ENCODE data around the gene CLK1. TPM values are rescaled to one million over a fixed set of nuclear protein-coding genes. Genes with fewer than 3 reads are reported as not detected.
"Not testable (repeated sequence)": the region's sequence is repeated elsewhere in the genome, so short reads cannot be mapped to it uniquely, and the experiment has no call there.

Gene CLK1
- 42.5 TPM for polyA plus RNA-seq (2012; ENCODE audit: low read depth, missing spikeins)

GRCh38 chr2:200864176-200865034, at the start of gene CLK1:
Gene CLK1 (minus strand): TSS chr2:200864658. CDS start chr2:200861862, 2,796 bp downstream.
- FAIRE-seq (peak; percentile 100), DNase-seq (ENCODE audit: insufficient read length, low spot score) (peak; percentile 76)
- TF ChIP-seq POU2F2 (IDR thresholded peaks at IDR 0.05; ENCODE audit: low read depth, low read length) (peak; percentile 85), POLR2A (IDR thresholded peaks at IDR 0.05; ENCODE audit: low read depth, low read length) (peak; percentile 99), SPI1 (IDR thresholded peaks at IDR 0.05; ENCODE audit: low read depth, low read length) (peak; percentile 31; the same call in 1 of the 2 replicates), POLR2AphosphoS5 (IDR thresholded peaks at IDR 0.05; ENCODE audit: low read depth, low read length) (peak; percentile 99), PAX5 (IDR thresholded peaks at IDR 0.05; ENCODE audit: insufficient read depth, low read length, severe bottlenecking) (no peak), TAF1 (IDR thresholded peaks at IDR 0.05; ENCODE audit: low read depth, low read length) (peak; percentile 95)

- FAIRE-seq (no peak), DNase-seq (ENCODE audit: insufficient read length, low spot score) (no peak)
- TF ChIP-seq PAX5 (IDR thresholded peaks at IDR 0.05; ENCODE audit: insufficient read depth, low read length, severe bottlenecking) = no peak
- no peak for TF ChIP-seq POLR2AphosphoS5 (IDR thresholded peaks at IDR 0.05; ENCODE audit: low read depth, low read length)
- TF ChIP-seq POU2F2 (IDR thresholded peaks at IDR 0.05; ENCODE audit: low read depth, low read length) = no peak
- no peak for TF ChIP-seq SPI1 (IDR thresholded peaks at IDR 0.05; ENCODE audit: low read depth, low read length)
- no peak for TF ChIP-seq POLR2A (IDR thresholded peaks at IDR 0.05; ENCODE audit: low read depth, low read length)
- TF ChIP-seq TAF1 (IDR thresholded peaks at IDR 0.05; ENCODE audit: low read depth, low read length) = no peak
Measured at GRCh38 chr2:200913654-200914053, 49.2 kb upstream of the CLK1 start.

GRCh38 chr2:200909958-200910357, 45.5 kb upstream of the CLK1 start:
- FAIRE-seq (no peak), DNase-seq (ENCODE audit: insufficient read length, low spot score) (no peak)
- TF ChIP-seq SPI1 (IDR thresholded peaks at IDR 0.05; ENCODE audit: low read depth, low read length) (no peak), TAF1 (IDR thresholded peaks at IDR 0.05; ENCODE audit: low read depth, low read length) (no peak), PAX5 (IDR thresholded peaks at IDR 0.05; ENCODE audit: insufficient read depth, low read length, severe bottlenecking) (no peak)

GRCh38 chr2:200905618-200906296, 41.3 kb upstream of the CLK1 start:
- FAIRE-seq (peak; percentile 57), DNase-seq (ENCODE audit: insufficient read length, low spot score) (no peak)
- TF ChIP-seq PAX5 (IDR thresholded peaks at IDR 0.05; ENCODE audit: insufficient read depth, low read length, severe bottlenecking) (no peak), TAF1 (IDR thresholded peaks at IDR 0.05; ENCODE audit: low read depth, low read length) (no peak)

- DNase-seq (ENCODE audit: insufficient read length, low spot score) (peak; percentile 59), FAIRE-seq (peak; percentile 90)
- TF ChIP-seq POU2F2 (IDR thresholded peaks at IDR 0.05; ENCODE audit: low read depth, low read length) (no peak), TAF1 (IDR thresholded peaks at IDR 0.05; ENCODE audit: low read depth, low read length) (no peak), PAX5 (IDR thresholded peaks at IDR 0.05; ENCODE audit: insufficient read depth, low read length, severe bottlenecking) (no peak), SPI1 (IDR thresholded peaks at IDR 0.05; ENCODE audit: low read depth, low read length) (no peak), POLR2A (IDR thresholded peaks at IDR 0.05; ENCODE audit: low read depth, low read length) (no peak), POLR2AphosphoS5 (IDR thresholded peaks at IDR 0.05; ENCODE audit: low read depth, low read length) (no peak)
Measured at GRCh38 chr2:200901459-200902072, 37.1 kb upstream of the CLK1 start.

GRCh38 chr2:200899482-200899881, 35.0 kb upstream of the CLK1 start:
- FAIRE-seq = no peak
- no peak for TF ChIP-seq TAF1 (IDR thresholded peaks at IDR 0.05; ENCODE audit: low read depth, low read length)
- DNase-seq (ENCODE audit: insufficient read length, low spot score) = no peak

GRCh38 chr2:200888704-200889625, 24.5 kb upstream of the CLK1 start, which contains the start of the genes NIF3L1 and PPIL3:
Gene NIF3L1 (plus strand): TSS chr2:200889371. CDS start chr2:200891944, 2,573 bp downstream.
Gene PPIL3 (minus strand): TSS chr2:200889077. CDS start chr2:200887615, 1,462 bp downstream.
- DNase-seq (ENCODE audit: insufficient read length, low spot score) (peak; percentile 66), FAIRE-seq (peak; percentile 97)
- TF ChIP-seq SPI1 (IDR thresholded peaks at IDR 0.05; ENCODE audit: low read depth, low read length) = peak; percentile 56
- peak; percentile 77 for TF ChIP-seq TAF1 (IDR thresholded peaks at IDR 0.05; ENCODE audit: low read depth, low read length)
- peak; percentile 75 for TF ChIP-seq POLR2AphosphoS5 (IDR thresholded peaks at IDR 0.05; ENCODE audit: low read depth, low read length)
- peak; percentile 64 for TF ChIP-seq POU2F2 (IDR thresholded peaks at IDR 0.05; ENCODE audit: low read depth, low read length)
- TF ChIP-seq PAX5 (IDR thresholded peaks at IDR 0.05; ENCODE audit: insufficient read depth, low read length, severe bottlenecking) = no peak
- TF ChIP-seq POLR2A (IDR thresholded peaks at IDR 0.05; ENCODE audit: low read depth, low read length) = peak; percentile 68

GRCh38 chr2:200881715-200882249, 17.3 kb upstream of the CLK1 start:
- FAIRE-seq = peak; percentile 13

More at GRCh38 chr2:200881715-200882249, 17.3 kb upstream of the CLK1 start:
- not testable (repeated sequence) for DNase-seq (ENCODE audit: insufficient read length, low spot score)
